CD4-positive, alpha-beta T cell treated with Interleukin-1 beta for 1 hour (primary cell): ENCODE measurements around the gene KRTAP5-1.

Experiments used
- DNase-seq, 2 donors: peaks; one replicate each; pipeline ENCODE4 v3.0.0-alpha.2; 2020 to 2022

The KRTAP5-1 gene

DNA sequence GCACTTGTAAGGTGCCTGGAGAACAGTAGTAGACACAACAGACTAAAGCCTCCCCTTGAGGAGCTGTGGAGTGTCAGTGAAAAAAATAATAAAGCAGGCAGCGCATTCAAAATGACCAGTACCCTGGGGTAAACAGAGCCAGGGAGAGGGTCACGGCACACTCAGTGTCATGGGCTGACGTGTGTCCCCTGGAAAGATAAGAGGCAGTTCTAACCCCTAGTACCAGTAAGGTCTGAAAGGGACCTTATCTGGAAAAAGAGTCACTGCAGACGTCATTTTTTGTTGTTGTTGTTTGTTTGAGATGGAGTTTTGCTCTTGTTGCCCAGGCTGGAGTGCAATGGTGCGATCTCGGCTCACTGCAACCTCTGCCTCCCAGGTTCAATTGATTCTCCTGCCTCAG is 45.0 kb downstream of the KRTAP5-1 start:
- DNase-seq = no peak

GRCh38 chr11:1538153-1538552 is 46.9 kb downstream of the KRTAP5-1 start:
- no peak for DNase-seq

- no peak for DNase-seq
Observed at GRCh38 chr11:1536065-1536843, 48.8 kb downstream of the KRTAP5-1 start.

DNA sequence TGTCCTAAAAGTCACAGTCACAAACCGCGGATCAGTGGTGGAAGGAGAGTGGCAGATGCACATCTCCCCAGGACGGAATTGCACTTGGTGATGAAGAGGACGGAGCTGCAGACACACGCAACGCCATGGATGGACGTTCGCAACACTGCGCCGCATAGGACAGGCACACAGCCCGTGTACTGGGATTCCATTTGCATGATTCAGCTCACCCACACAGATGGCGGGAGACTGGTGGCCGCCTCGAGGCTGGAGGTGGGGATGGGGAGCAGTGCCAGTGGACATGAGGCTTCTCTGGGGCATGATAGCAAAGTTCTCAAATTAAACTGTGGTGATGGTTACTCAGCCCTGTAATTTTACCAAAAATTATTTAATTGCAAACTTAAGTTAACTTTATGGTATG is 50.4 kb downstream of the KRTAP5-1 start:
- no peak for DNase-seq
